Activated CD4-positive, alpha-beta T cell treated with anti-CD3 and anti-CD28 coated beads, Interleukin-2, amount 10 ng/mL, durations not matched to agents 24 days and 14 days (primary cell): ENCODE data around the gene SPTLC3. TPM values are rescaled to one million over a fixed set of nuclear protein-coding genes. Genes with fewer than 3 reads are reported as not detected.
A peak's percentile ranks its signal among the peaks of the same experiment; 100 is the strongest.

Experiments
- DNase-seq: peaks from one replicate; pipeline ENCODE4 v3.0.0; 2022
- H3K27ac Mint-ChIP-seq: one replicate; pipeline ENCODE4 v1.8.0; 2022; ENCODE audit warnings: mild to moderate bottlenecking, mixed read lengths
- H3K27me3 Mint-ChIP-seq: one replicate; pipeline ENCODE4 v1.8.0; 2022; ENCODE audit warnings: mixed read lengths
- H3K36me3 Mint-ChIP-seq: one replicate; pipeline ENCODE4 v1.8.0; 2022; ENCODE audit warnings: low read depth, mild to moderate bottlenecking, mixed read lengths
- H3K4me1 Mint-ChIP-seq: one replicate; pipeline ENCODE4 v1.8.0; 2021; ENCODE audit warnings: mixed read lengths
- H3K4me3 Mint-ChIP-seq: one replicate; pipeline ENCODE4 v1.8.0; 2022; ENCODE audit warnings: mild to moderate bottlenecking, moderate library complexity, mixed read lengths
- H3K9me3 Mint-ChIP-seq: one replicate; pipeline ENCODE4 v1.8.0; 2021; ENCODE audit warnings: mixed read lengths
- intact Hi-C: fragments of 100-400 bp; cut with micrococcal nuclease; formaldehyde crosslinking; loops from one replicate; pipeline ENCODE4 v1.15.1; 2023
- total RNA-seq: library from RNA; stranded (reverse); gene quantifications from 2 replicates; pipeline ENCODE4 v1.2.3, GENCODE V29; 2022

SPTLC3 gene
- total RNA-seq, 1 donor from 2014 or later: 0.26 TPM

- Mint-ChIP-seq H3K36me3 (no peaks in the 10 kb centered on the region), H3K27me3 (peaks cover 3% of the 10 kb centered on the region), H3K4me3 (no peak overlapping the region), H3K4me1 (no peaks in the 10 kb centered on the region), H3K27ac (no peak overlapping the region), H3K9me3 (no peaks in the 10 kb centered on the region)
- intact Hi-C loops: loop anchor here (1.0 to 5.0 kb wide), 3 partner anchors 136 to 1429 kb away; no protein-coding TSS in a partner anchor
- no peak for DNase-seq
Observed at GRCh38 chr20:13105864-13106457, 97.2 kb downstream of the SPTLC3 start.

GRCh38 chr20:13109658-13110057 lies 100.9 kb downstream of the SPTLC3 start:
- H3K27me3 Mint-ChIP-seq: peaks cover 3% of the 10 kb centered on the region
- intact Hi-C loops: loop anchor here (5.0 kb wide), 1 partner anchor 1432 kb away; no protein-coding TSS in a partner anchor
- H3K9me3 Mint-ChIP-seq: no peaks in the 10 kb centered on the region
- H3K4me1 Mint-ChIP-seq: no peaks in the 10 kb centered on the region
- H3K36me3 Mint-ChIP-seq: no peaks in the 10 kb centered on the region
- DNase-seq: no peak
- no peak overlapping the region for H3K4me3 Mint-ChIP-seq
- H3K27ac Mint-ChIP-seq: no peak overlapping the region

DNA sequence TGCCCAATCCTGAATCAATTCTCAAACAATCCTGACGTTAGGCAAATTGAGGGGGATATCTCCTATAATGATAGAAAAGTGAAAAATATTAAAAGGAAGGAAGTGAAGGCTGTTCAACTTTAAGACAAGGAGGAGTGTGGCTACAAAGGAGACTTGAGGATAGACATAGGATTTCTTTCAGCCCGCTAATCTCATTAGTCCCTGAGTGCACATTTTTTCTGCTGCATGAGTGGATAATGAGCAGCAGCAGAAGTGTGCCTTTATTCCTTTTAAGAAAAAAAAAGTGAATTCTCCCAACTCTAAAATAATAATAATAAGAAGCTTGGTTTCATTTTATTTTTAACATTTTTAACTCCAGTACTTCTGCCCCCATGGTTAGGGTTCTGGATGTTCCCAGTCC lies 102.0 kb downstream of the SPTLC3 start:
- intact Hi-C loops: no loop called here
- H3K9me3 Mint-ChIP-seq: no peaks in the 10 kb centered on the region

GRCh38 chr20:13111249-13111911 lies 102.6 kb downstream of the SPTLC3 start:
- H3K9me3 Mint-ChIP-seq: no peaks in the 10 kb centered on the region

More for the DNA sequence above, 102.0 kb downstream of the SPTLC3 start:
- peaks cover 3% of the 10 kb centered on the region for H3K27me3 Mint-ChIP-seq
- no peak for DNase-seq
- no peaks in the 10 kb centered on the region for H3K4me1 Mint-ChIP-seq
- H3K4me3 Mint-ChIP-seq: no peak overlapping the region
- H3K36me3 Mint-ChIP-seq: no peaks in the 10 kb centered on the region
- no peak overlapping the region for H3K27ac Mint-ChIP-seq

GRCh38 chr20:13113731-13114130 lies 105.0 kb downstream of the SPTLC3 start:
- no peak overlapping the region for H3K4me3 Mint-ChIP-seq
- no peaks in the 10 kb centered on the region for H3K27me3 Mint-ChIP-seq
- no peaks in the 10 kb centered on the region for H3K9me3 Mint-ChIP-seq
- H3K4me1 Mint-ChIP-seq: no peaks in the 10 kb centered on the region
- no peak overlapping the region for H3K27ac Mint-ChIP-seq
- no peak for DNase-seq
- intact Hi-C loops: no loop called here
- no peaks in the 10 kb centered on the region for H3K36me3 Mint-ChIP-seq

More at GRCh38 chr20:13111249-13111911, 102.6 kb downstream of the SPTLC3 start:
- H3K4me1 Mint-ChIP-seq: no peaks in the 10 kb centered on the region
- intact Hi-C loops: no loop called here
- H3K27ac Mint-ChIP-seq: no peak overlapping the region
- H3K36me3 Mint-ChIP-seq: no peaks in the 10 kb centered on the region
- no peak for DNase-seq
- no peak overlapping the region for H3K4me3 Mint-ChIP-seq
- peaks cover under 1% of the 10 kb centered on the region for H3K27me3 Mint-ChIP-seq

DNA sequence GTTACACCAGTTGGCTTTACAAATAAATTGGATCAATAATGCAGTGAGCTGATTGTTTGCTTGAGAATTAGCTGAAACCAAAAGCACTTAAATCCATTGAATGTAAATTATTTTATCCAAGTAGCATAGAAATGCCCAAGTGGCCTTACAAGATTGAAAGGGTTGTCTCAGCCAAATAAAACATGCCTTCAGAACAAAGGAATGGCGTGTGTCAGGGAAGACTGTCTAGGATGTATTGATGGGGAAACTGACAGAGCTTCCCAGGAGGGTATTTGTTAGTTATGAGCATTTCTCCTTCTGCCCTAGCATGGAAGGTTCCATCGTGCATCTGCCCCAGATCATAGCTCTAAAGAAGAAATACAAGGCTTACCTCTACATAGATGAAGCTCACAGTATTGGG lies 108.4 kb downstream of the SPTLC3 start:
- no peaks in the 10 kb centered on the region for H3K9me3 Mint-ChIP-seq
- no peaks in the 10 kb centered on the region for H3K27me3 Mint-ChIP-seq
- H3K4me1 Mint-ChIP-seq: no peaks in the 10 kb centered on the region
- intact Hi-C loops: loop anchor here (5.0 kb wide), 1 partner anchor 95 kb away; no protein-coding TSS in a partner anchor
- H3K36me3 Mint-ChIP-seq: no peaks in the 10 kb centered on the region
- H3K4me3 Mint-ChIP-seq: no peak overlapping the region
- DNase-seq: no peak
- no peak overlapping the region for H3K27ac Mint-ChIP-seq

GRCh38 chr20:13118676-13119075 lies 109.9 kb downstream of the SPTLC3 start:
- Mint-ChIP-seq H3K36me3 (no peaks in the 10 kb centered on the region), H3K4me3 (no peak overlapping the region), H3K4me1 (no peaks in the 10 kb centered on the region), H3K27ac (no peak overlapping the region), H3K27me3 (no peaks in the 10 kb centered on the region), H3K9me3 (no peaks in the 10 kb centered on the region)
- DNase-seq: no peak
- intact Hi-C loops: loop anchor here (1.0 to 5.0 kb wide), 4 partner anchors 94 to 428 kb away; no protein-coding TSS in a partner anchor

- DNase-seq: peak; percentile 86
- Mint-ChIP-seq H3K36me3 (no peaks in the 10 kb centered on the region), H3K4me3 (no peak overlapping the region), H3K27ac (no peak overlapping the region), H3K9me3 (no peaks in the 10 kb centered on the region), H3K4me1 (no peaks in the 10 kb centered on the region), H3K27me3 (no peaks in the 10 kb centered on the region)
- intact Hi-C loops: loop anchor here (1.0 to 5.0 kb wide), 4 partner anchors 93 to 427 kb away; no protein-coding TSS in a partner anchor
Observed at GRCh38 chr20:13119583-13119982, 110.8 kb downstream of the SPTLC3 start.

- Mint-ChIP-seq H3K27me3 (no peaks in the 10 kb centered on the region), H3K36me3 (no peaks in the 10 kb centered on the region), H3K27ac (no peak overlapping the region), H3K4me1 (no peaks in the 10 kb centered on the region), H3K4me3 (no peak overlapping the region), H3K9me3 (no peaks in the 10 kb centered on the region)
- intact Hi-C loops: loop anchor here (5.0 kb wide), 1 partner anchor 652 kb away; no protein-coding TSS in a partner anchor
- DNase-seq: no peak
Observed at GRCh38 chr20:13120471-13120870, 111.7 kb downstream of the SPTLC3 start.

DNA sequence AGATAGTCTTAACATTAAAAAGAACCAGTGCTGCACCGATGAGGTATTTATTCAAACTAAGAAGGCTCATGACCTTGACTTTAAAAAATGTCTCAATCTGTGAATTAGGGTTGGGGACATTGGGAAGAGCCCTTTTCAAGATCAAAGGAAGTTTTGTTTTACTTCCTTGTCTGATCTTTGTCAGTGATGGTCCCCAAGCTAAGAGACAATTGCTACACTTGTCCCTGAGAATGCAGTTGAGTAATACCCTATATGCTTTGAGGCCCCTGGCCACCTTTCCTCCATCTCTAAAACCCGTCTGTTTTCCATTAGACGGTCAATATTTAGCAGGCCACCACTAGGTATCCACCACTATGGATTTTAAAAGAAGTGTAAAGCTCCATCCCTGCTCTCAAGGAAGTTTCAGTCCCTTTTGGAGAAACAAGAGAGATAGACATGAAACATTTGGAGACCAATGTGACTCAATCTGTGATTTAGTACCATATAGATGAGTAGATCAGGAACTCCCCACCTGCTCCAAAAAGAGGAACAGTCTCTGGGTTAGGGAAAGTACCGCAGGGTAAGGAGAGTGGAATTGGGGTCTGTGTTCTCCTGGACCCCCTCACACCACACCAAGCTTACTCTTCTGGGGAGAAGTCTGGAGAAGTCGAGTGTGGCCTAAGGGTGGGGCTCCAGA lies 113.2 kb downstream of the SPTLC3 start:
- H3K36me3 Mint-ChIP-seq: no peaks in the 10 kb centered on the region
- no peak for DNase-seq
- no peaks in the 10 kb centered on the region for H3K9me3 Mint-ChIP-seq
- H3K27ac Mint-ChIP-seq: no peak overlapping the region
- H3K4me1 Mint-ChIP-seq: no peaks in the 10 kb centered on the region
- H3K27me3 Mint-ChIP-seq: no peaks in the 10 kb centered on the region
- H3K4me3 Mint-ChIP-seq: no peak overlapping the region
- intact Hi-C loops: loop anchor here (5.0 kb wide), 1 partner anchor 650 kb away; no protein-coding TSS in a partner anchor

GRCh38 chr20:13125486-13125885 lies 116.7 kb downstream of the SPTLC3 start:
- no peaks in the 10 kb centered on the region for H3K4me1 Mint-ChIP-seq
- H3K9me3 Mint-ChIP-seq: no peaks in the 10 kb centered on the region
- no peaks in the 10 kb centered on the region for H3K36me3 Mint-ChIP-seq
- no peak for DNase-seq
- H3K27ac Mint-ChIP-seq: no peak overlapping the region
- intact Hi-C loops: no loop called here
- H3K4me3 Mint-ChIP-seq: no peak overlapping the region
- H3K27me3 Mint-ChIP-seq: no peaks in the 10 kb centered on the region

DNA sequence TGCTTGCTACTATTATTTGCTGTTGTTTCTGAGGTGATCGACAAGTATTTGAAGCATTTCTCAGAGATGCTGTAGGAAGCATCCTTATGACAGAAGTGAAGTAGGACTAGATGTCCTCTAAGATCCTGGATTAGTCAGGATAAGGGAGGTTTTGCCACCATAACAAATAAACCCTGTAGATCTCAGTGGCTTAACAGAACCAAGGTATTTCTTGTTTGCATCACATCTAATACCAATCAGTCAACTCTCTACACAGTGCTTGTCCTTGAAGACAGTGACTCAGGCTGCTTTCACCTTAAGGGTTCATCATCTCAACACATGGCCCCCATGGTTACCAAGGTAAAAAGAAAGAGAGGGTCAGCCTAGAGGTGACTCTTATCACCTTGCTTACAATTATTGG lies 119.4 kb downstream of the SPTLC3 start:
- intact Hi-C loops: no loop called here
- Mint-ChIP-seq H3K36me3 (no peaks in the 10 kb centered on the region), H3K27me3 (no peaks in the 10 kb centered on the region), H3K4me1 (no peaks in the 10 kb centered on the region), H3K9me3 (no peaks in the 10 kb centered on the region), H3K27ac (no peak overlapping the region), H3K4me3 (no peak overlapping the region)
- no peak for DNase-seq

DNA sequence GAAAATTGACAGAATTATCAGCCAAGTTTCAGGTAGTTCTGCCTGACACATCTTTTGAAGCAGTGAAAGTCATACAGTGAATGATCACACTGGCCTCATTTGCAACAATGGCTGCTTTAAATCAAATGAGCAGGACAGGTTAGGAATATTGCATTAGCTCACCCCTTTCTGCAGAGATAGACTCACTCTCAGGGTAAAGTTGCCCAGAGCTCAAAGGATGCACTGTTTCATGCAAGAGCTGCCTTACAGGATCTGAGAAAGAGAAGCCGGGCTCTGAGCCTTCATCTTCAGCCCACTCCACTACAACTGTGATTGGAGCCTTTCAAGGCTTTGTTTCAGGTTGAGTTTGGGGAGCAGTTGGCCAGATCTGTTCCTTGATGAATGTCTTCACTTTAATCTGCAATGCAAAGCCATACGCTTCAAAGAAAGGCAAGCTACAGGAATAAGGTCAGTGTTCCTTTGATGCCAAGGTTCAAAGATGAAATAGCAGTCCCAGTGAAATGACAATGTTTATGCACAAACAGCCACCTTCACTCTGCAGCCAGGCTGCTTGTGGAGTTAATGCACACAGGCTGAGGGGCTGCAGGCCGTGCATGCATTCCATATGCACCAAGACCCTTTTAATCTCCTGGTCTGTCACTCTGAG lies 121.4 kb downstream of the SPTLC3 start:
- H3K9me3 Mint-ChIP-seq: no peaks in the 10 kb centered on the region
- DNase-seq: no peak
- no peaks in the 10 kb centered on the region for H3K36me3 Mint-ChIP-seq
- H3K4me3 Mint-ChIP-seq: no peak overlapping the region
- no peak overlapping the region for H3K27ac Mint-ChIP-seq
- intact Hi-C loops: no loop called here
- no peaks in the 10 kb centered on the region for H3K27me3 Mint-ChIP-seq
- no peaks in the 10 kb centered on the region for H3K4me1 Mint-ChIP-seq

GRCh38 chr20:13130707-13131103 lies 121.9 kb downstream of the SPTLC3 start:
- no peaks in the 10 kb centered on the region for H3K4me1 Mint-ChIP-seq
- intact Hi-C loops: no loop called here
- no peak overlapping the region for H3K4me3 Mint-ChIP-seq
- no peak overlapping the region for H3K27ac Mint-ChIP-seq
- no peak for DNase-seq
- H3K36me3 Mint-ChIP-seq: no peaks in the 10 kb centered on the region
- H3K9me3 Mint-ChIP-seq: no peaks in the 10 kb centered on the region
- no peaks in the 10 kb centered on the region for H3K27me3 Mint-ChIP-seq
